Liver (tissue), 9 donors: ENCODE measurements around the gene HK2. TPM values are rescaled to one million over a fixed set of nuclear protein-coding genes. Genes with fewer than 3 reads are reported as not detected.

ENCODE experiments used
- DNase-seq: peaks from one replicate; pipeline ENCODE4 v3.0.0-alpha.2; 2017; ENCODE audit warnings: low spot score
- H3K27ac ChIP-seq, 2 donors: one replicate each; pipeline ENCODE4 v1.7.0; 2013; ENCODE audit warnings: inconsistent platforms in 2 of 2, low read length in 2 of 2, control low read depth in 1 of 2, low read depth in 1 of 2, mild to moderate bottlenecking in 1 of 2
- H3K27me3 ChIP-seq, 4 donors: one replicate each; pipeline versions ENCODE4 v1.6.1 to v1.7.0; 2013; ENCODE audit warnings: low read length in 3 of 4, inconsistent platforms in 1 of 4, mild to moderate bottlenecking in 1 of 4, moderate library complexity in 1 of 4; ENCODE audit not compliant: control insufficient read depth in 4 of 4, insufficient read depth in 4 of 4
- H3K36me3 ChIP-seq, 4 donors: one replicate each; pipeline versions ENCODE4 v1.6.1 to v1.7.0; 2013; ENCODE audit warnings: low read length in 3 of 4, mild to moderate bottlenecking in 3 of 4, low read depth in 1 of 4, moderate library complexity in 1 of 4; ENCODE audit not compliant: control insufficient read depth in 4 of 4, insufficient read depth in 3 of 4
- H3K4me1 ChIP-seq, 4 donors: one replicate each; pipeline versions ENCODE4 v1.6.1 to v1.7.0; 2013; ENCODE audit warnings: low read length in 3 of 4, mild to moderate bottlenecking in 3 of 4, moderate library complexity in 1 of 4; ENCODE audit not compliant: control insufficient read depth in 4 of 4, insufficient read depth in 4 of 4
- H3K4me3 ChIP-seq, 3 donors: one replicate each; pipeline versions ENCODE4 v1.6.1 to v1.7.0; 2013; ENCODE audit warnings: low read length in 3 of 3, control low read depth in 1 of 3, low read depth in 1 of 3, mild to moderate bottlenecking in 1 of 3
- H3K9ac ChIP-seq, 2 donors: one replicate each; pipeline ENCODE4 v1.7.0; 2013; ENCODE audit warnings: low read length in 2 of 2, mild to moderate bottlenecking in 2 of 2, moderate library complexity in 2 of 2, control low read depth in 1 of 2, low read depth in 1 of 2
- H3K9me3 ChIP-seq, 4 donors: one replicate each; pipeline versions ENCODE4 v1.6.1 to v1.7.0; 2013; ENCODE audit warnings: low read length in 3 of 4; ENCODE audit not compliant: control insufficient read depth in 4 of 4
- EGR1 ChIP-seq, 2 donors: IDR thresholded peaks; 2 replicates each; pipeline ENCODE4 v1.6.1; 2016 to 2018; ENCODE audit warnings: antibody characterized with exemption in 2 of 2, low read depth in 2 of 2
- FOXA1 ChIP-seq: IDR thresholded peaks from 2 replicates; pipeline ENCODE4 v1.6.1; 2016; ENCODE audit warnings: antibody characterized with exemption
- FOXA2 ChIP-seq: IDR thresholded peaks from 2 replicates; pipeline ENCODE4 v1.6.1; 2016; ENCODE audit warnings: antibody characterized with exemption
- GABPA ChIP-seq, 2 donors: IDR thresholded peaks in 1 of 2; conservative IDR thresholded peaks in 1 of 2; 2 replicates each; pipeline ENCODE4 v1.6.1; 2016; ENCODE audit warnings: antibody characterized with exemption in 2 of 2, mild to moderate bottlenecking in 1 of 2, moderate library complexity in 1 of 2
- HNF4A ChIP-seq, 2 donors: conservative IDR thresholded peaks; 2 replicates each; pipeline ENCODE4 v1.6.1; 2016; ENCODE audit warnings: antibody characterized with exemption in 2 of 2, mild to moderate bottlenecking in 2 of 2
- HNF4G ChIP-seq: IDR thresholded peaks from 2 replicates; pipeline ENCODE4 v1.6.1; 2016; ENCODE audit warnings: antibody characterized with exemption
- JUND ChIP-seq, 2 donors: IDR thresholded peaks; 2 replicates each; pipeline ENCODE4 v1.6.1; 2016; ENCODE audit warnings: antibody characterized with exemption in 2 of 2
- MAX ChIP-seq: IDR thresholded peaks from 2 replicates; pipeline ENCODE4 v1.6.1; 2016; ENCODE audit warnings: antibody characterized with exemption
- NR2F2 ChIP-seq: IDR thresholded peaks from 2 replicates; pipeline ENCODE4 v1.6.1; 2016; ENCODE audit warnings: antibody characterized with exemption
- RAD21 ChIP-seq, 2 donors: IDR thresholded peaks; 2 replicates each; pipeline ENCODE4 v1.6.1; 2016; ENCODE audit warnings: antibody characterized with exemption in 2 of 2, mild to moderate bottlenecking in 2 of 2
- RXRA ChIP-seq, 2 donors: IDR thresholded peaks; 2 replicates each; pipeline ENCODE4 v1.6.1; 2017 to 2018; ENCODE audit warnings: antibody characterized with exemption in 2 of 2, mild to moderate bottlenecking in 1 of 2
- SP1 ChIP-seq: IDR thresholded peaks from 2 replicates; pipeline ENCODE4 v1.6.1; 2018; ENCODE audit warnings: antibody characterized with exemption, mild to moderate bottlenecking
- TAF1 ChIP-seq: conservative IDR thresholded peaks from 2 replicates; pipeline ENCODE4 v1.6.1; 2016; ENCODE audit warnings: antibody characterized with exemption, mild to moderate bottlenecking
- YY1 ChIP-seq: IDR thresholded peaks from 2 replicates; pipeline ENCODE4 v1.6.1; 2016; ENCODE audit warnings: antibody characterized with exemption, mild to moderate bottlenecking
- ZBTB33 ChIP-seq: IDR thresholded peaks from 2 replicates; pipeline ENCODE4 v1.6.1; 2016; ENCODE audit warnings: antibody characterized with exemption
- WGBS: extraction: QIAGEN DNeasy Blood & Tissue Kit; methylation state at CpG from one replicate; pipeline ENCODE4 v1.1.7; 2013; 5-methylcytosine and 5-hydroxymethylcytosine counted together
- polyA plus RNA-seq, 2 donors: library from polyadenylated mRNA; stranded (reverse) in 1 of 2; unstranded in 1 of 2; fragments of 200-250 nt in 1 of 2; fragments of >200 nt in 1 of 2; fragmentation: Nextera tagmentation in 1 of 2; extraction: Ambion mirVana in 1 of 2; gene quantifications; one replicate each; pipeline versions ENCODE4 v1.2.1 to v1.2.3, GENCODE V29; 2013 to 2015
- total RNA-seq, 2 donors: library from RNA; depleted of rRNA; stranded (reverse); fragments of >200 nt; gene quantifications; one replicate each; pipeline ENCODE4 v1.2.3, GENCODE V29; 2014
- TF ChIP-seq, protein P1 (sequence below): IDR thresholded peaks from 2 replicates; pipeline ENCODE4 v1.6.1; 2016; ENCODE audit warnings: antibody characterized with exemption
- TF ChIP-seq, protein P2 (sequence below): IDR thresholded peaks from 2 replicates; pipeline ENCODE4 v1.6.1; 2016; ENCODE audit warnings: antibody characterized with exemption, mild to moderate bottlenecking
- TF ChIP-seq, protein P3 (sequence below): fragments of 150-350 bp; IDR thresholded peaks from 2 replicates; pipeline ENCODE4 v1.5.1; 2017; ENCODE audit warnings: improper control_type of control experiment, low read depth, low read length; ENCODE audit not compliant: missing input control
- donor health status: healthy.
- donor health status: healthy.
- donor health status: healthy.
- donor health status: healthy.
- donor health status: healthy.

The HK2 gene
- total and polyA plus RNA-seq, 4 donors, result 0.21 to 3.5 (median 1.0) TPM

DNA sequence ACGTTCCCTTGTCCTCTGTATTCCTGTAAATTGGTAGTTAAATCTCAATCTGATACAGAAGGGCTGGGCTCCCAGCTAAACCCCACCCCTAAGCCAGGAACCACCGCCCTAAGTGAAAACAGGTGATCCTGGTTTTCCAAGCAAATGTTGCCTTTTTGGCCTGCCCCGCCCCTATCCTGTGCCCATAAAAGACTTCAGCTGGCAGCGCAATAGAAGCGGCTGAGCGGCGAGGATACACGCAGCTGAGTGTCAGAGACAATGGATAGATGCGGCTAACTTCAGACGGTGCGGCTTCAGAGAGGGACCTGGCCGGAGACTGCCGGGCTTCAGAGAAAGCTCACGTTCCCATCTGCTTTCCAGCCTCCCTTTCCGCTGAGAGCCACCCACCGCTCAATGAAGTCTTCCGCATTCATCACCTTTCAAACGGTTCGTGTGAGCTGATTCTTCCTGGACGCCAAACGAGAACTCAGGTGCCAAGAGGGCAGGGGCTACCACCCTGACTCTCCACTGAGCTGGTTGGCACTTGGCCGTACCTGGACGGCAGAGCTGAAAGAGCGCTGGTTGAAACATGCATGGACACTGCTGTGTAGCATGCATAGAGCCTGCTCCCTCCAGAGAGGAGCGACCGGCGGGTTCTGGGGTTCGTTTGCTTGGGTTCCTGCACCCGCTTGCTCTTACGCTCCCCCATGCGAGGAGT lies 75.0 kb downstream of the HK2 start:
- 35% methylated on average over 31 of the region's 31 CpGs for WGBS
- no peak overlapping the region for H3K4me3 ChIP-seq
- no peak for DNase-seq
- no peaks in the 10 kb centered on the region for H3K9me3 ChIP-seq
- H3K27me3 ChIP-seq, result peaks cover 0 to 4% (median 1%) of the 10 kb centered on the region in 4 donors
- no peak for TF ChIP-seq GABPA (IDR thresholded peaks at IDR 0.05 in 1 of 2, conservative IDR thresholded peaks at IDR 0.05 in 1 of 2)
- no peak for TF ChIP-seq MAX
- no peak for TF ChIP-seq HNF4A (conservative IDR thresholded peaks at IDR 0.05)
- TF ChIP-seq NR2F2, result no peak
- TF ChIP-seq FOXA1, result no peak
- no peak for TF ChIP-seq HNF4G
- TF ChIP-seq RXRA (IDR thresholded peaks at IDR 0.05), result no peak
- TF ChIP-seq RAD21 (IDR thresholded peaks at IDR 0.05), result no peak
- TF ChIP-seq TAF1, result no peak
- TF ChIP-seq FOXA2, result no peak
- H3K9ac ChIP-seq, result no peak overlapping the region
- peaks cover 0 to 1% (median 0%) of the 10 kb centered on the region in 4 donors for H3K4me1 ChIP-seq
- no peak overlapping the region for H3K27ac ChIP-seq
- no peaks in the 10 kb centered on the region for H3K36me3 ChIP-seq

DNA sequence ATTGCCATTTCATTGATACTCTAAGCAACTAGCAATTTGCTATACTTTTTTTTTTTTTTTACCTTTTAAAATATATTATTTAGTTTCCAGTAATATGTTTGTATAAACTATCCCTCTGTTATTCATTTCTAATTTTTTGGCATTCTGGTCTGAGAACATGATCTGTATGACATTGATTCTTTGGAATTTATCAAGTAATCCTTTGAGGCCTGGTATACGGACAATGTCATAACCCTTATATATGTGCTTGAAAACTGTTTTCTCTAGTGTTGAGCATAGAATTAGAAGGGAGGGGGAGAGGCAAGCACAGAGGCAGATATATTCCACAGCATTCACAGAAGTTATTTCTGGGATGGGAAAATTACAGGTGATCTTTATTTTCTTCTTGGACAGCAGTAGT lies 76.3 kb downstream of the HK2 start:
- Histone ChIP-seq H3K27me3 (peaks cover 0 to 4% (median 1%) of the 10 kb centered on the region in 4 donors), H3K27ac (no peak overlapping the region), H3K4me1 (peaks cover 0 to 1% (median 0%) of the 10 kb centered on the region in 4 donors), H3K9me3 (no peaks in the 10 kb centered on the region), H3K9ac (no peak overlapping the region), H3K36me3 (no peaks in the 10 kb centered on the region), H3K4me3 (no peak overlapping the region)
- TF ChIP-seq, protein P1, sequence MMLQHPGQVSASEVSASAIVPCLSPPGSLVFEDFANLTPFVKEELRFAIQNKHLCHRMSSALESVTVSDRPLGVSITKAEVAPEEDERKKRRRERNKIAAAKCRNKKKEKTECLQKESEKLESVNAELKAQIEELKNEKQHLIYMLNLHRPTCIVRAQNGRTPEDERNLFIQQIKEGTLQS, result no peak
- no peak for TF ChIP-seq FOXA2
- TF ChIP-seq HNF4A (conservative IDR thresholded peaks at IDR 0.05), result no peak
- TF ChIP-seq, protein P2, sequence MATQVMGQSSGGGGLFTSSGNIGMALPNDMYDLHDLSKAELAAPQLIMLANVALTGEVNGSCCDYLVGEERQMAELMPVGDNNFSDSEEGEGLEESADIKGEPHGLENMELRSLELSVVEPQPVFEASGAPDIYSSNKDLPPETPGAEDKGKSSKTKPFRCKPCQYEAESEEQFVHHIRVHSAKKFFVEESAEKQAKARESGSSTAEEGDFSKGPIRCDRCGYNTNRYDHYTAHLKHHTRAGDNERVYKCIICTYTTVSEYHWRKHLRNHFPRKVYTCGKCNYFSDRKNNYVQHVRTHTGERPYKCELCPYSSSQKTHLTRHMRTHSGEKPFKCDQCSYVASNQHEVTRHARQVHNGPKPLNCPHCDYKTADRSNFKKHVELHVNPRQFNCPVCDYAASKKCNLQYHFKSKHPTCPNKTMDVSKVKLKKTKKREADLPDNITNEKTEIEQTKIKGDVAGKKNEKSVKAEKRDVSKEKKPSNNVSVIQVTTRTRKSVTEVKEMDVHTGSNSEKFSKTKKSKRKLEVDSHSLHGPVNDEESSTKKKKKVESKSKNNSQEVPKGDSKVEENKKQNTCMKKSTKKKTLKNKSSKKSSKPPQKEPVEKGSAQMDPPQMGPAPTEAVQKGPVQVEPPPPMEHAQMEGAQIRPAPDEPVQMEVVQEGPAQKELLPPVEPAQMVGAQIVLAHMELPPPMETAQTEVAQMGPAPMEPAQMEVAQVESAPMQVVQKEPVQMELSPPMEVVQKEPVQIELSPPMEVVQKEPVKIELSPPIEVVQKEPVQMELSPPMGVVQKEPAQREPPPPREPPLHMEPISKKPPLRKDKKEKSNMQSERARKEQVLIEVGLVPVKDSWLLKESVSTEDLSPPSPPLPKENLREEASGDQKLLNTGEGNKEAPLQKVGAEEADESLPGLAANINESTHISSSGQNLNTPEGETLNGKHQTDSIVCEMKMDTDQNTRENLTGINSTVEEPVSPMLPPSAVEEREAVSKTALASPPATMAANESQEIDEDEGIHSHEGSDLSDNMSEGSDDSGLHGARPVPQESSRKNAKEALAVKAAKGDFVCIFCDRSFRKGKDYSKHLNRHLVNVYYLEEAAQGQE, result no peak
- TF ChIP-seq HNF4G, result no peak
- no peak for TF ChIP-seq ZBTB33
- TF ChIP-seq TAF1, result no peak
- TF ChIP-seq EGR1 (IDR thresholded peaks at IDR 0.05; ENCODE audit: low read depth in 2 of 2), result no peak
- no peak for TF ChIP-seq NR2F2
- TF ChIP-seq, protein P3, sequence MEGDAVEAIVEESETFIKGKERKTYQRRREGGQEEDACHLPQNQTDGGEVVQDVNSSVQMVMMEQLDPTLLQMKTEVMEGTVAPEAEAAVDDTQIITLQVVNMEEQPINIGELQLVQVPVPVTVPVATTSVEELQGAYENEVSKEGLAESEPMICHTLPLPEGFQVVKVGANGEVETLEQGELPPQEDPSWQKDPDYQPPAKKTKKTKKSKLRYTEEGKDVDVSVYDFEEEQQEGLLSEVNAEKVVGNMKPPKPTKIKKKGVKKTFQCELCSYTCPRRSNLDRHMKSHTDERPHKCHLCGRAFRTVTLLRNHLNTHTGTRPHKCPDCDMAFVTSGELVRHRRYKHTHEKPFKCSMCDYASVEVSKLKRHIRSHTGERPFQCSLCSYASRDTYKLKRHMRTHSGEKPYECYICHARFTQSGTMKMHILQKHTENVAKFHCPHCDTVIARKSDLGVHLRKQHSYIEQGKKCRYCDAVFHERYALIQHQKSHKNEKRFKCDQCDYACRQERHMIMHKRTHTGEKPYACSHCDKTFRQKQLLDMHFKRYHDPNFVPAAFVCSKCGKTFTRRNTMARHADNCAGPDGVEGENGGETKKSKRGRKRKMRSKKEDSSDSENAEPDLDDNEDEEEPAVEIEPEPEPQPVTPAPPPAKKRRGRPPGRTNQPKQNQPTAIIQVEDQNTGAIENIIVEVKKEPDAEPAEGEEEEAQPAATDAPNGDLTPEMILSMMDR, result no peak
- TF ChIP-seq RXRA (IDR thresholded peaks at IDR 0.05), result no peak
- TF ChIP-seq FOXA1, result no peak
- no peak for TF ChIP-seq SP1
- no peak for TF ChIP-seq YY1
- TF ChIP-seq MAX, result no peak
- TF ChIP-seq RAD21 (IDR thresholded peaks at IDR 0.05), result no peak
- TF ChIP-seq GABPA (IDR thresholded peaks at IDR 0.05 in 1 of 2, conservative IDR thresholded peaks at IDR 0.05 in 1 of 2), result no peak
- TF ChIP-seq JUND (IDR thresholded peaks at IDR 0.05), result no peak
- DNase-seq, result no peak
- 99% methylated on average over 1 of the region's 1 CpG for WGBS
